H1 (cell line): ENCODE measurements around the gene TEX26. TPM values are rescaled to one million over a fixed set of nuclear protein-coding genes. Genes with fewer than 3 reads are reported as not detected.

Experiments
- CTCF ChIA-PET: fragments of 300-600 bp; sonication (Branson Sonifier 250); formaldehyde crosslinking; loops from one replicate; lab custom pipeline; 2021; ENCODE audit not compliant: partially characterized antibody; lab: Charles Lee
- POLR2A ChIA-PET: fragments of 300-600 bp; sonication (Branson Sonifier 250); formaldehyde crosslinking; loops from one replicate; lab custom pipeline; 2021; ENCODE audit warnings: inconsistent platforms; ENCODE audit not compliant: partially characterized antibody; lab: Charles Lee
- DNase-seq, 2 experiments: peaks; one replicate each; pipeline versions ENCODE4 v3.0.0 to v3.0.0-alpha.2; 2010 to 2022; ENCODE audit warnings: low spot score in 2 of 2, low read depth in 1 of 2, mixed read lengths in 1 of 2
- FAIRE-seq: peaks from 2 replicates; lab custom pipeline; 2011; peaks lifted over from hg19 to GRCh38; lab: Jason Lieb, UNC
- H2AFZ ChIP-seq: 2 replicates; pipeline ENCODE4 v1.8.1; 2012; ENCODE audit warnings: low read length, inconsistent platforms
- H2AK5ac ChIP-seq: 2 replicates; pipeline ENCODE4 v1.6.1; 2013; ENCODE audit warnings: low read depth, low read length
- H2BK120ac ChIP-seq: replicated peaks from 2 replicates; pipeline ENCODE3; 2013; ENCODE audit warnings: low read depth, low read length, inconsistent platforms
- H2BK12ac ChIP-seq: 2 replicates; pipeline ENCODE4 v1.6.1; 2013; ENCODE audit warnings: low read depth, low read length
- H2BK15ac ChIP-seq: 2 replicates; pipeline ENCODE4 v1.6.1; 2013; ENCODE audit warnings: low read length
- H2BK20ac ChIP-seq: 2 replicates; pipeline ENCODE4 v1.6.1; 2013; ENCODE audit warnings: low read length
- H2BK5ac ChIP-seq: 2 replicates; pipeline ENCODE4 v1.6.1; 2013; ENCODE audit warnings: low read depth, low read length
- H3K14ac ChIP-seq: 2 replicates; pipeline ENCODE4 v1.6.1; 2013; ENCODE audit warnings: inconsistent platforms; ENCODE audit not compliant: insufficient read length
- H3K18ac ChIP-seq: 2 replicates; pipeline ENCODE4 v1.6.1; 2013; ENCODE audit warnings: low read length; ENCODE audit errors: extremely low read depth
- H3K23ac ChIP-seq: 2 replicates; pipeline ENCODE4 v1.6.1; 2013; ENCODE audit warnings: inconsistent platforms; ENCODE audit not compliant: insufficient read length
- H3K23me2 ChIP-seq: 2 replicates; pipeline ENCODE4 v1.6.1; 2013; ENCODE audit warnings: low read depth, low read length
- H3K27ac ChIP-seq: 2 replicates; pipeline ENCODE4 v1.6.1; 2011; ENCODE audit warnings: low read depth, low read length, inconsistent platforms
- H3K27me3 ChIP-seq, 4 experiments: replicated peaks in 1 of 4; 1 replicate in 1 of 4; 2 replicates in 3 of 4; pipeline versions ENCODE4 v1.6.1 to v1.8.1; 2011 to 2013; ENCODE audit warnings: low read length in 3 of 4, mild to moderate bottlenecking in 3 of 4, inconsistent platforms in 2 of 4, mixed read lengths in 2 of 4, moderate library complexity in 1 of 4; ENCODE audit not compliant: control insufficient read depth in 3 of 4, insufficient read depth in 3 of 4; ENCODE audit errors: extremely low read depth in 1 of 4
- H3K36me3 ChIP-seq, 4 experiments: 2 replicates each; pipeline versions ENCODE4 v1.6.1 to v1.8.1; 2011 to 2013; ENCODE audit warnings: mild to moderate bottlenecking in 4 of 4, low read length in 3 of 4, moderate library complexity in 2 of 4, control low read depth in 1 of 4, inconsistent platforms in 1 of 4; ENCODE audit not compliant: insufficient read depth in 4 of 4, control insufficient read depth in 2 of 4
- H3K4ac ChIP-seq: replicated peaks from 2 replicates; pipeline ENCODE3; 2013; ENCODE audit warnings: low read length, low read depth, mixed read lengths, inconsistent platforms; ENCODE audit not compliant: insufficient read length
- H3K4me1 ChIP-seq, 4 experiments: replicated peaks in 1 of 4; 1 replicate in 1 of 4; 2 replicates in 3 of 4; pipeline versions ENCODE4 v1.6.1 to v1.8.1; 2011 to 2013; ENCODE audit warnings: low read length in 3 of 4, inconsistent platforms in 2 of 4, mixed read lengths in 1 of 4; ENCODE audit not compliant: insufficient read depth in 4 of 4, control insufficient read depth in 3 of 4
- H3K4me2 ChIP-seq, 2 experiments: 2 replicates each; pipeline versions ENCODE4 v1.6.1 to v1.8.1; 2011 to 2013; ENCODE audit warnings: low read depth in 2 of 2, low read length in 2 of 2, control low read depth in 1 of 2, inconsistent platforms in 1 of 2, mild to moderate bottlenecking in 1 of 2; ENCODE audit not compliant: insufficient read depth in 1 of 2
- H3K4me3 ChIP-seq, 4 experiments: fragments of 200-600, 300-600 bp in 1 of 4; sonication (generic), shearing (Covaris generic), sonication (Bioruptor Twin) in 1 of 4; 2 replicates each; pipeline versions ENCODE4 v1.5.1 to v1.8.1; 2011 to 2016; ENCODE audit warnings: low read length in 4 of 4, low read depth in 3 of 4, control low read depth in 2 of 4, inconsistent platforms in 2 of 4, mild to moderate bottlenecking in 2 of 4, mixed read lengths in 1 of 4, moderate library complexity in 1 of 4; ENCODE audit not compliant: insufficient read depth in 2 of 4; ENCODE audit errors: extremely low read depth in 1 of 4
- H3K56ac ChIP-seq: replicated peaks from 2 replicates; pipeline ENCODE3; 2013; ENCODE audit warnings: low read depth, mild to moderate bottlenecking, mixed read lengths, low read length, inconsistent platforms; ENCODE audit not compliant: insufficient read length
- H3K79me1 ChIP-seq: 2 replicates; pipeline ENCODE4 v1.6.1; 2013; ENCODE audit warnings: low read depth, low read length, control low read depth
- H3K79me2 ChIP-seq, 2 experiments: 2 replicates each; pipeline versions ENCODE4 v1.6.1 to v1.8.1; 2012 to 2013; ENCODE audit warnings: low read length in 2 of 2, mild to moderate bottlenecking in 2 of 2, inconsistent platforms in 1 of 2; ENCODE audit not compliant: insufficient read depth in 2 of 2, control insufficient read depth in 1 of 2
- H3K9ac ChIP-seq, 4 experiments: replicated peaks in 1 of 4; 1 replicate in 1 of 4; 2 replicates in 3 of 4; pipeline versions ENCODE4 v1.6.1 to v1.8.1; 2011 to 2013; ENCODE audit warnings: low read depth in 3 of 4, low read length in 3 of 4, control low read depth in 2 of 4, mild to moderate bottlenecking in 2 of 4, moderate library complexity in 2 of 4, inconsistent platforms in 1 of 4; ENCODE audit errors: extremely low read depth in 1 of 4
- H3K9me3 ChIP-seq, 2 experiments: 2 replicates each; pipeline versions ENCODE4 v1.6.1 to v1.8.1; 2012 to 2013; ENCODE audit warnings: mild to moderate bottlenecking in 2 of 2, moderate library complexity in 2 of 2, control low read depth in 1 of 2, inconsistent platforms in 1 of 2, low read depth in 1 of 2, low read length in 1 of 2, mixed read lengths in 1 of 2; ENCODE audit not compliant: insufficient read depth in 2 of 2
- H4K20me1 ChIP-seq, 2 experiments: replicated peaks in 1 of 2; 2 replicates each; pipeline versions ENCODE3 to v1.8.1; 2011 to 2013; ENCODE audit warnings: inconsistent platforms in 2 of 2, low read length in 2 of 2, mild to moderate bottlenecking in 1 of 2; ENCODE audit not compliant: insufficient read depth in 2 of 2, control insufficient read depth in 1 of 2
- H4K5ac ChIP-seq: 2 replicates; pipeline ENCODE4 v1.6.1; 2013; ENCODE audit warnings: low read length, low read depth, mixed read lengths, inconsistent platforms; ENCODE audit not compliant: insufficient read length
- H4K8ac ChIP-seq: 2 replicates; pipeline ENCODE4 v1.8.0; 2013; ENCODE audit warnings: mild to moderate bottlenecking, moderate library complexity, low read length, inconsistent platforms; ENCODE audit not compliant: insufficient read depth; ENCODE audit errors: extremely low read depth
- H4K91ac ChIP-seq: replicated peaks from 2 replicates; pipeline ENCODE3; 2013; ENCODE audit warnings: low read length, mixed read lengths, inconsistent platforms; ENCODE audit not compliant: insufficient read length
- CHD2 ChIP-seq: IDR thresholded peaks from 2 replicates; pipeline ENCODE4 v1.6.1; 2012; ENCODE audit warnings: low read length, improper control_type of control experiment
- SP1 ChIP-seq: IDR thresholded peaks from 2 replicates; pipeline ENCODE4 v1.6.1; 2011; ENCODE audit warnings: low read depth, low read length
- TAF1 ChIP-seq: IDR thresholded peaks from 2 replicates; pipeline ENCODE4 v1.6.1; 2011; ENCODE audit warnings: mild to moderate bottlenecking, low read depth, low read length
- TBP ChIP-seq: IDR thresholded peaks from 2 replicates; pipeline ENCODE4 v1.6.1; 2011; ENCODE audit warnings: low read depth, low read length, improper control_type of control experiment
- WGBS, 2 experiments: shearing (Covaris generic) in 1 of 2; methylation state at CpG; one replicate each; pipeline versions ENCODE4 v1.1.6 to v1.1.7; 2013 to 2015; ENCODE audit warnings: low lambda C conversion rate in 2 of 2, mixed read lengths in 2 of 2, inconsistent platforms in 1 of 2, low coverage in 1 of 2, missing lambda C conversion rate in 1 of 2; ENCODE audit not compliant: insufficient replicate concordance in 2 of 2, insufficient coverage in 1 of 2, insufficient read length in 1 of 2; ENCODE audit errors: extremely low coverage in 1 of 2, missing lambda C conversion rate in 1 of 2; 5-methylcytosine and 5-hydroxymethylcytosine counted together
- polyA plus RNA-seq, 7 experiments: library from polyadenylated mRNA; depleted of rRNA in 3 of 7; stranded (reverse) in 5 of 7; unstranded in 2 of 7; fragments of >200 nt in 5 of 7; fragments of 200-250 nt in 2 of 7; gene quantifications; 1 replicate in 5 of 7; 2 replicates in 1 of 7; 4 replicates in 1 of 7; pipeline versions ENCODE4 v1.2.1 to v1.2.3, GENCODE V29; 2011 to 2013; ENCODE audit warnings: missing spikeins in 2 of 7, mixed read lengths in 2 of 7
- total RNA-seq: library from RNA; stranded (reverse); fragmentation: NEBNext Ultra II Directional; extraction: Animal tissue kit (Norgen Biotek cat#: 25700); gene quantifications from 2 replicates; pipeline ENCODE4 v1.2.1, GENCODE V29; 2021

TEX26 gene
- total and polyA plus RNA-seq, 2 of the 8 experiments (the other 6 are each of a cell fraction or from before 2014, with no cell fraction given): not detected

GRCh38 chr13:30915691-30916541 lies 16.5 kb upstream of the TEX26 start:
- Histone ChIP-seq H3K27ac (no peak overlapping the region), H3K4me2 (no peak overlapping the region), H2BK5ac (no peak overlapping the region), H3K23me2 (no peaks in the 10 kb centered on the region), H3K79me1 (no peaks in the 10 kb centered on the region), H2BK12ac (no peak overlapping the region), H4K20me1 (no peaks in the 10 kb centered on the region), H2BK15ac (no peak overlapping the region), H3K56ac (no peak overlapping the region), H2BK20ac (no peak overlapping the region), H4K91ac (no peak overlapping the region), H3K14ac (no peak overlapping the region), H3K4me3 (no peak overlapping the region), H3K4me1 (no peaks in the 10 kb centered on the region; a peak in 1 of 7 replicates), H4K5ac (no peak overlapping the region)
- CTCF ChIA-PET: interaction anchor here (0.6 to 3.1 kb wide), 7 partner anchors 11 to 67 kb away, joined by 3 to 10 read pairs (median 4); partner anchors contain the start of gene TEX26
- WGBS, 2 experiments: 95% methylated on average over 16 of the region's 19 CpGs; no CpG with 5 or more reads in 1 of the 2 experiments
- TF ChIP-seq CHD2: no peak
- no peak for TF ChIP-seq SP1
- no peak for TF ChIP-seq TAF1
- no peak for TF ChIP-seq TBP
- TF ChIP-seq, all 59 proteins: peak for 0
- no peak overlapping the region for H3K23ac ChIP-seq
- H4K8ac ChIP-seq: no peak overlapping the region
- FAIRE-seq: no peak
- no peak overlapping the region for H2AK5ac ChIP-seq
- H3K4ac ChIP-seq: no peak overlapping the region
- POLR2A ChIA-PET: no interaction called here
- no peak overlapping the region for H3K9ac ChIP-seq
- no peaks in the 10 kb centered on the region for H3K36me3 ChIP-seq
- DNase-seq: no peak
- H3K27me3 ChIP-seq: no peaks in the 10 kb centered on the region; a peak in 2 of 7 replicates
- H3K18ac ChIP-seq: no peak overlapping the region
- H2BK120ac ChIP-seq: no peak overlapping the region
- H3K79me2 ChIP-seq: no peaks in the 10 kb centered on the region
- no peak overlapping the region for H2AFZ ChIP-seq
- no peaks in the 10 kb centered on the region for H3K9me3 ChIP-seq
